ENCODE results near the gene MTMR2. TPM values are rescaled to one million over a fixed set of nuclear protein-coding genes. Genes with fewer than 3 reads are reported as not detected.

Gene MTMR2
- total and polyA plus RNA-seq, 2 donors (not counting 3 experiments of a cell fraction or from before 2014, with no cell fraction given) = 19.5 to 49.5 TPM

GRCh38 chr11:95831198-95831883 lies 92.6 kb downstream of the MTMR2 start:
- Histone ChIP-seq H3K9me3 (replicated peaks; ENCODE audit: control insufficient read depth, insufficient read depth, low read length) (no peaks in the 10 kb centered on the region), H4K20me1 (replicated peaks; ENCODE audit: control insufficient read depth, extremely low read depth, insufficient read depth, low read length) (no peaks in the 10 kb centered on the region), H2AFZ (ENCODE audit: low read depth, low read length) (no peak overlapping the region), H3K79me2 (ENCODE audit: control insufficient read depth, insufficient read depth, low read length) (no peaks in the 10 kb centered on the region), H3K9me1 (replicated peaks; ENCODE audit: control insufficient read depth, extremely low read depth, insufficient read depth, low read length) (no peaks in the 10 kb centered on the region), H3K4me2 (ENCODE audit: insufficient read depth, low read length) (no peak overlapping the region), H3K27me3 (ENCODE audit: control insufficient read depth in 2 of 2, insufficient read depth in 2 of 2, low read length in 2 of 2) (no peaks in the 10 kb centered on the region), H3K9ac (replicated peaks; ENCODE audit: extremely low read depth, insufficient read depth, low read length) (no peak overlapping the region), H3K4me1 (ENCODE audit: control insufficient read depth, extremely low read depth, insufficient read depth, low read length) (no peaks in the 10 kb centered on the region), H3K27ac (ENCODE audit: insufficient read depth, low read depth, low read length) (no peak overlapping the region), H3K36me3 (ENCODE audit: control insufficient read depth in 2 of 2, extremely low read depth in 1 of 2, insufficient read depth in 2 of 2, low read length in 2 of 2) (peaks cover 8 to 17% of the 10 kb centered on the region in 2 experiments), H3K4me3 (replicated peaks in 1 of 3; ENCODE audit: insufficient read depth in 1 of 3, low read depth in 1 of 3, low read length in 3 of 3) (no peak overlapping the region)
- peak; percentile 58 for FAIRE-seq
- BruUV-seq (replicated peaks) = no TSS peak
- TF ChIP-seq FOS (IDR thresholded peaks at IDR 0.05; ENCODE audit: borderline replicate concordance, insufficient read depth, low read length) = no peak
- TF ChIP-seq MYC (IDR thresholded peaks at IDR 0.05; ENCODE audit: low read depth, low read length) = no peak
- TF ChIP-seq POLR2AphosphoS5 (IDR thresholded peaks at IDR 0.05; ENCODE audit: insufficient read depth, low read depth, low read length) = no peak
- TF ChIP-seq EZH2 (IDR thresholded peaks at IDR 0.05; ENCODE audit: borderline replicate concordance, low read depth, low read length, severe bottlenecking) = no peak
- no peak for TF ChIP-seq CTCF (IDR thresholded peaks at IDR 0.05; ENCODE audit: extremely low read depth in 1 of 2, insufficient read depth in 1 of 2, low read depth in 1 of 2, low read length in 2 of 2)
- no peak for TF ChIP-seq POLR2A (IDR thresholded peaks at IDR 0.05; ENCODE audit: low read depth, low read length)
- no peak for TF ChIP-seq GATA2 (IDR thresholded peaks at IDR 0.05; ENCODE audit: insufficient read depth, insufficient read length, low read depth, low read length)
- TF ChIP-seq JUN (IDR thresholded peaks at IDR 0.05; ENCODE audit: borderline replicate concordance, insufficient read depth, insufficient read length, low read depth) = no peak
- no peak for TF ChIP-seq MAX (IDR thresholded peaks at IDR 0.05; ENCODE audit: insufficient read depth, insufficient read length)
- ChIA-PET CTCF (interaction anchor here (1.7 to 9.8 kb wide), 2 partner anchors 562 to 563 kb away, joined by 7 to 145 read pairs; no protein-coding TSS in a partner anchor), POLR2A (no interaction called here)
- DNase-seq (ENCODE audit: low read depth, low spot score) = peak; percentile 38
- dilution Hi-C loops (cut with MboI; ENCODE audit: extremely low pct_ligation_motif_present, low sequenced_read_pairs) (no loop called here), intact Hi-C loops (cut with micrococcal nuclease) (no loop called here)

All from endothelial cell of umbilical vein (primary cell).